Renal cortex interstitium (tissue), 3 donors: ENCODE results near the gene PDE12. TPM values are rescaled to one million over a fixed set of nuclear protein-coding genes. Genes with fewer than 3 reads are reported as not detected.

ENCODE experiments used
- polyA plus RNA-seq, 3 donors: library from polyadenylated mRNA; unstranded; fragments of 120-200 nt; gene quantifications; one replicate each; pipeline ENCODE4 v1.2.1, GENCODE V29; 2013; ENCODE audit not compliant: insufficient read length in 3 of 3

PDE12 gene
- polyA plus RNA-seq, 3 donors = 12.4 to 13.2 (median 12.5) TPM

Other genes with a start within 250 kb of the PDE12 start
- 1 to 10 TPM; 1.1 to 1.7 (median 1.3) TPM for gene DNAH12, start 11.9 kb upstream of the PDE12 start, polyA plus RNA-seq
- 100 to 1,000 TPM; 218 to 259 (median 230) TPM for gene ARF4, start 41.1 kb downstream of the PDE12 start, polyA plus RNA-seq
- gene DENND6A, start 136.8 kb downstream of the PDE12 start, polyA plus RNA-seq = 10 to 100 TPM; 30.0 to 35.6 (median 30.2) TPM
- gene SLMAP, start 200.0 kb downstream of the PDE12 start, polyA plus RNA-seq = 10 to 100 TPM; 47.2 to 52.9 (median 48.8) TPM